ENCODE results near the gene ABCA8. TPM values are rescaled to one million over a fixed set of nuclear protein-coding genes. Genes with fewer than 3 reads are reported as not detected.

ABCA8 gene
- total and polyA plus RNA-seq, 4 donors = 9.7 to 146 (median 52.2) TPM

DNA sequence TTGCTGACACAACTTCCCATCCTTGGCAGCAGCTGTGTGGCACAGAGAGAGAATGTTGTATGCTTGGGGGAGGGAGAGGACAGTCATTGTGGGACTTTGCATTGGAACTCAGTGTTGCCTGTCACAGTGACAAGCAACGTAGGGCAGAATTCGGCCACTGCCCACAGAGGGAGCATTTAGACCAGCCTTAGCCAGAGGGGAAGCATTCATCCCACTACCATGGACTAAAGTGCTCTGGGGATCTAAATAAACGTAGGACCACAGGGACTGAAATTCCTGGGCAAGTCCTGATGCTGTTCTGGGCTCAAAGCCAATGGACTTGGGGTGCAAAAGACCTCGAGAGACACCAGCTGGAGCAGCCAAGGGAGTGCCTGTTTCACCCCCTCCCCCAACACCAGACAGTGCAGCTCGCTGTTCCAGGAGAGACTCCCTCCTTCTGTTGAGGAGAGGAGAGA lies 44.9 kb downstream of the ABCA8 start:
- DNase-seq (ENCODE audit: low read depth in 4 of 6, low spot score in 6 of 6) = peak in 4 of 6 donors; percentile 7 to 66 (median 27)
- H3K27ac ChIP-seq (ENCODE audit: low read depth, low read length) = peak overlapping the region; percentile 63
- peaks cover 15% of the 10 kb centered on the region for H3K4me1 ChIP-seq (ENCODE audit: control insufficient read depth, insufficient read depth, low read length)
- H3K9me3 ChIP-seq (ENCODE audit: control insufficient read depth, insufficient read depth, low read length) = no peaks in the 10 kb centered on the region
- WGBS (ENCODE audit: insufficient coverage) = 26% methylated on average over 3 of the region's 5 CpGs
- H3K4me3 ChIP-seq (ENCODE audit: low read depth, low read length) = no peak overlapping the region
- no peaks in the 10 kb centered on the region for H3K36me3 ChIP-seq (ENCODE audit: control insufficient read depth, insufficient read depth, low read length)
- no peaks in the 10 kb centered on the region for H3K27me3 ChIP-seq (ENCODE audit: control insufficient read depth, insufficient read depth, low read length)

GRCh38 chr17:68909066-68909465 lies 46.1 kb downstream of the ABCA8 start:
- peak in 2 of 6 donors; percentile 2 to 35 for DNase-seq (ENCODE audit: low read depth in 4 of 6, low spot score in 6 of 6)
- Histone ChIP-seq H3K36me3 (ENCODE audit: control insufficient read depth, insufficient read depth, low read length) (no peaks in the 10 kb centered on the region), H3K4me1 (ENCODE audit: control insufficient read depth, insufficient read depth, low read length) (peaks cover 15% of the 10 kb centered on the region), H3K27ac (ENCODE audit: low read depth, low read length) (peak overlapping the region; percentile 41), H3K27me3 (ENCODE audit: control insufficient read depth, insufficient read depth, low read length) (no peaks in the 10 kb centered on the region), H3K4me3 (ENCODE audit: low read depth, low read length) (no peak overlapping the region), H3K9me3 (ENCODE audit: control insufficient read depth, insufficient read depth, low read length) (no peaks in the 10 kb centered on the region)
- 67% methylated on average over 1 of the region's 1 CpG for WGBS (ENCODE audit: insufficient coverage)

DNA sequence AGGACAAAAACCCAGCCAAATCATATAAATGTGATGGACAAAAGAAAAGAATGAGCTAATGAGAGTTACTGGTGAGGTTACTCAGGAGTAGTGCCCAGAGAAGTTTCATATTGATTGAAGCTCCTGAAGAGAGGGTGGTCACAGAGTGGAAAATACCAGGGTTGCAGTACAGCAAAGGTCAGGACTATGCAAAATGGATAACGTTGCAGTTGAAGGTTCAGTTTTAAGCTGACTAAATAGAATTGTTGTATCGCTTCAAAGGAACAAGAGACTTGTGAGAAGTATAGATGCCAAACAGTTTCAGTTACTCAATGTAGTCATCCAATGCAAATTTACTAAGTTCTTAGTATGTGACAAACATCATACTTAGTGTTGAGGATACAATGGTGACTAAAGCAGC lies 47.1 kb downstream of the ABCA8 start:
- no peaks in the 10 kb centered on the region for H3K9me3 ChIP-seq (ENCODE audit: control insufficient read depth, insufficient read depth, low read length)
- peak overlapping the region; percentile 41 for H3K27ac ChIP-seq (ENCODE audit: low read depth, low read length)
- no peak for DNase-seq (ENCODE audit: low read depth in 4 of 6, low spot score in 6 of 6)
- WGBS (ENCODE audit: insufficient coverage) = no CpG with 5 or more reads among the region's 2 CpGs
- H3K4me1 ChIP-seq (ENCODE audit: control insufficient read depth, insufficient read depth, low read length) = peaks cover 15% of the 10 kb centered on the region
- H3K36me3 ChIP-seq (ENCODE audit: control insufficient read depth, insufficient read depth, low read length) = no peaks in the 10 kb centered on the region
- no peak overlapping the region for H3K4me3 ChIP-seq (ENCODE audit: low read depth, low read length)
- H3K27me3 ChIP-seq (ENCODE audit: control insufficient read depth, insufficient read depth, low read length) = no peaks in the 10 kb centered on the region

GRCh38 chr17:68906638-68907037 lies 48.6 kb downstream of the ABCA8 start:
- Histone ChIP-seq H3K36me3 (ENCODE audit: control insufficient read depth, insufficient read depth, low read length) (no peaks in the 10 kb centered on the region), H3K9me3 (ENCODE audit: control insufficient read depth, insufficient read depth, low read length) (no peaks in the 10 kb centered on the region), H3K27me3 (ENCODE audit: control insufficient read depth, insufficient read depth, low read length) (no peaks in the 10 kb centered on the region), H3K4me3 (ENCODE audit: low read depth, low read length) (no peak overlapping the region), H3K27ac (ENCODE audit: low read depth, low read length) (no peak overlapping the region), H3K4me1 (ENCODE audit: control insufficient read depth, insufficient read depth, low read length) (peaks cover 15% of the 10 kb centered on the region)
- WGBS (ENCODE audit: insufficient coverage) = no CpG with 5 or more reads among the region's 3 CpGs
- peak in 2 of 6 donors; percentile 24 to 67 for DNase-seq (ENCODE audit: low read depth in 4 of 6, low spot score in 6 of 6)

- DNase-seq (ENCODE audit: low read depth in 4 of 6, low spot score in 6 of 6) = no peak
- H3K27ac ChIP-seq (ENCODE audit: low read depth, low read length) = no peak overlapping the region
- no peak overlapping the region for H3K4me3 ChIP-seq (ENCODE audit: low read depth, low read length)
- H3K36me3 ChIP-seq (ENCODE audit: control insufficient read depth, insufficient read depth, low read length) = no peaks in the 10 kb centered on the region
- H3K27me3 ChIP-seq (ENCODE audit: control insufficient read depth, insufficient read depth, low read length) = no peaks in the 10 kb centered on the region
- no peaks in the 10 kb centered on the region for H3K9me3 ChIP-seq (ENCODE audit: control insufficient read depth, insufficient read depth, low read length)
- WGBS (ENCODE audit: insufficient coverage) = 76% methylated on average over 3 of the region's 8 CpGs
- H3K4me1 ChIP-seq (ENCODE audit: control insufficient read depth, insufficient read depth, low read length) = no peaks in the 10 kb centered on the region
These were observed 51.9 kb downstream of the ABCA8 start for GRCh38 chr17:68903286-68903685.

GRCh38 chr17:68897557-68897956 lies 57.6 kb downstream of the ABCA8 start:
- no peak for DNase-seq (ENCODE audit: low read depth in 4 of 6, low spot score in 6 of 6)
- H3K27me3 ChIP-seq (ENCODE audit: control insufficient read depth, insufficient read depth, low read length) = no peaks in the 10 kb centered on the region
- no peaks in the 10 kb centered on the region for H3K4me1 ChIP-seq (ENCODE audit: control insufficient read depth, insufficient read depth, low read length)
- no peaks in the 10 kb centered on the region for H3K36me3 ChIP-seq (ENCODE audit: control insufficient read depth, insufficient read depth, low read length)
- no peak overlapping the region for H3K4me3 ChIP-seq (ENCODE audit: low read depth, low read length)
- peaks cover 1% of the 10 kb centered on the region for H3K9me3 ChIP-seq (ENCODE audit: control insufficient read depth, insufficient read depth, low read length)
- H3K27ac ChIP-seq (ENCODE audit: low read depth, low read length) = no peak overlapping the region

DNA sequence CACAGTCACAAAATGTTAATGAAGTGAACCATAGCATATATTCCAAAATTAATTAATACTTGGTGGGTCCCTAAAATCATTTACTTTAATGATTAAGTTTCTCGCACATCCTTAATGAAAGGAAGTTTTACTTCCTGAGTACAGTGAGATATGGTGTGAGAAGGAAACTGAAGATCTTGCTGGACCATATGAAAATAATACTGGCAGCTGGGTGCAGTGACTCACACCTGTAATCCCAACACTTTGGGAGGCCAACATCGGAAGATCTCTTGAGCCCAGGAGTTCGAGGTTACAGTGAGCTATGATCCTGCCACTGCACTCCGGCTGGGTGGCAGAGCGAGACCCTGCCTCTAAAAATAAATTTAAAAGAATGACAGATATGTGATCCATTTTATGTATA lies 62.5 kb downstream of the ABCA8 start:
- Histone ChIP-seq H3K4me1 (ENCODE audit: control insufficient read depth, insufficient read depth, low read length) (no peaks in the 10 kb centered on the region), H3K9me3 (ENCODE audit: control insufficient read depth, insufficient read depth, low read length) (peaks cover 3% of the 10 kb centered on the region), H3K4me3 (ENCODE audit: low read depth, low read length) (no peak overlapping the region), H3K27me3 (ENCODE audit: control insufficient read depth, insufficient read depth, low read length) (no peaks in the 10 kb centered on the region), H3K27ac (ENCODE audit: low read depth, low read length) (no peak overlapping the region), H3K36me3 (ENCODE audit: control insufficient read depth, insufficient read depth, low read length) (no peaks in the 10 kb centered on the region)
- DNase-seq (ENCODE audit: low read depth in 4 of 6, low spot score in 6 of 6) = no peak
- WGBS (ENCODE audit: insufficient coverage) = no CpG with 5 or more reads among the region's 5 CpGs

DNA sequence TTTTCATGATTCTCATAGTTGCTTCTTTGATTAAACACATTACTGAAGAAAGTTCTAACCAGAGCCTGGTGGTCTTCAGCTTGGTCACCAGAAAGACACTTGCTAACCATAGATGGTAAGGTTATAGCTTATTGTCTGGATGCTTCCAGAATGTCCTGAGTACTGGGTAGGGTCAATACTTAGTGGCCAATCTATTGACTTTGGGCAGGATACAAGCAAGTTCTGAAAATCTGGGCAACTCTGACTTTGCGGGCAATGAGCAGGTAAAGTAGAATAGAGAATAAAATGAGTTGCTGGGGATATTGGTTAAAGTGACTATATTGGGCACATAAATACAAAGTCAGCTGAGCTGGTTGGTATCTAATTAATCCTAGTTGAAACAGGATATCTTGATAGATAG lies 63.0 kb downstream of the ABCA8 start:
- Histone ChIP-seq H3K9me3 (ENCODE audit: control insufficient read depth, insufficient read depth, low read length) (peaks cover 2% of the 10 kb centered on the region), H3K27ac (ENCODE audit: low read depth, low read length) (no peak overlapping the region), H3K36me3 (ENCODE audit: control insufficient read depth, insufficient read depth, low read length) (no peaks in the 10 kb centered on the region), H3K4me3 (ENCODE audit: low read depth, low read length) (no peak overlapping the region), H3K27me3 (ENCODE audit: control insufficient read depth, insufficient read depth, low read length) (no peaks in the 10 kb centered on the region), H3K4me1 (ENCODE audit: control insufficient read depth, insufficient read depth, low read length) (no peaks in the 10 kb centered on the region)
- DNase-seq (ENCODE audit: low read depth in 4 of 6, low spot score in 6 of 6) = no peak
- WGBS (ENCODE audit: insufficient coverage) = 100% methylated on average over 1 of the region's 1 CpG

DNA sequence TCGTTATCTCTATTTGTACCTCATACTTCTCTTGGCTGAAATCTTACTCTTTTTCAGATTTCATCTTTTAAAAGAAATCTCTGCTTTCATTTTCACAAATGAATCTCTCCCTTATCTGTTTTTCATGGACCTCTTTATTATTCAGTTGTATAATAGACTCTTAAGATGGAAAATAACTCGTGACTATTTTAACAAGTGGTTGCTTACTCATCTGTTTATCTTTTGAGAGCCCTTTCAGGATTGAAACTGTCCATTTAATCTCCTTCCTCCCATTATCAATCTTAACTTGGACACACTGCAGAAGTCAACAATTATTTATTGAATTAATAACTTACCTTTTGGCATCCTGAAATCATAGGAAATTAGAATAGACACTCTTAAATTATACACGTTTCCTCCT lies 68.8 kb downstream of the ABCA8 start:
- Histone ChIP-seq H3K27ac (ENCODE audit: low read depth, low read length) (no peak overlapping the region), H3K36me3 (ENCODE audit: control insufficient read depth, insufficient read depth, low read length) (no peaks in the 10 kb centered on the region), H3K27me3 (ENCODE audit: control insufficient read depth, insufficient read depth, low read length) (no peaks in the 10 kb centered on the region), H3K4me3 (ENCODE audit: low read depth, low read length) (no peak overlapping the region), H3K9me3 (ENCODE audit: control insufficient read depth, insufficient read depth, low read length) (peaks cover 2% of the 10 kb centered on the region), H3K4me1 (ENCODE audit: control insufficient read depth, insufficient read depth, low read length) (no peaks in the 10 kb centered on the region)
- WGBS (ENCODE audit: insufficient coverage) = no CpG with 5 or more reads among the region's 3 CpGs
- no peak for DNase-seq (ENCODE audit: low read depth in 4 of 6, low spot score in 6 of 6)

GRCh38 chr17:68884888-68885287 lies 70.3 kb downstream of the ABCA8 start:
- DNase-seq (ENCODE audit: low read depth in 4 of 6, low spot score in 6 of 6) = no peak
- H3K27ac ChIP-seq (ENCODE audit: low read depth, low read length) = no peak overlapping the region
- no peak overlapping the region for H3K4me3 ChIP-seq (ENCODE audit: low read depth, low read length)
- H3K9me3 ChIP-seq (ENCODE audit: control insufficient read depth, insufficient read depth, low read length) = peaks cover 9% of the 10 kb centered on the region
- no peaks in the 10 kb centered on the region for H3K4me1 ChIP-seq (ENCODE audit: control insufficient read depth, insufficient read depth, low read length)
- peaks cover 3% of the 10 kb centered on the region for H3K36me3 ChIP-seq (ENCODE audit: control insufficient read depth, insufficient read depth, low read length)
- no peaks in the 10 kb centered on the region for H3K27me3 ChIP-seq (ENCODE audit: control insufficient read depth, insufficient read depth, low read length)
- 83% methylated on average over 1 of the region's 4 CpGs for WGBS (ENCODE audit: insufficient coverage)
